Measurements from ENCODE around the gene DDX10.

The DDX10 gene

DNA sequence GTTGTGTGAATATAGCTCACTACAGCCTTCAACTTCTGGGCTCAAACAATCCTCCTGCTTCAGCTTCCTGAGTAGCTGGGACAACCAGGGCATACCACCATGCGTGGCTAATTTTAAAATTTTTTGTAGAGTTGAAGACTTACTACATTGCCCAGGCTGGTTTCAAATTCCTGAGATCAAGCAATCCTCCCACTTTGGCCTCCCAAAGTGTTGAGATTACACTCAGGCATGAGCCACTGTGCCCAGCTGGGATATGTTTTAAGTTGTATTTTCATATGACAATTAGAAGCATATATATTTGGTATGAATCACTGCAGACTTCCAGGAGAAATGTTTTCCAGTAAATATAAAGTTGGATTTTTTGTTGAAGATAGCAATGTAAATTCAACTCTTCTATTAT is 15.4 kb downstream of the DDX10 start:
- Mint-ChIP-seq H3K4me3 (no peak overlapping the region), H3K36me3 (peaks cover 49% of the 10 kb centered on the region), H3K27ac (no peak overlapping the region), H3K9me3 (no peaks in the 10 kb centered on the region), H3K27me3 (no peaks in the 10 kb centered on the region), H3K4me1 (peaks cover 13% of the 10 kb centered on the region)
- ATAC-seq: no peak

GRCh38 chr11:108685419-108686130 is 20.7 kb downstream of the DDX10 start:
- H3K27ac Mint-ChIP-seq: no peak overlapping the region
- H3K4me3 Mint-ChIP-seq: no peak overlapping the region
- H3K27me3 Mint-ChIP-seq: no peaks in the 10 kb centered on the region
- H3K36me3 Mint-ChIP-seq: peaks cover 71% of the 10 kb centered on the region
- H3K4me1 Mint-ChIP-seq: peaks cover 13% of the 10 kb centered on the region
- ATAC-seq: no peak
- H3K9me3 Mint-ChIP-seq: no peaks in the 10 kb centered on the region

DNA sequence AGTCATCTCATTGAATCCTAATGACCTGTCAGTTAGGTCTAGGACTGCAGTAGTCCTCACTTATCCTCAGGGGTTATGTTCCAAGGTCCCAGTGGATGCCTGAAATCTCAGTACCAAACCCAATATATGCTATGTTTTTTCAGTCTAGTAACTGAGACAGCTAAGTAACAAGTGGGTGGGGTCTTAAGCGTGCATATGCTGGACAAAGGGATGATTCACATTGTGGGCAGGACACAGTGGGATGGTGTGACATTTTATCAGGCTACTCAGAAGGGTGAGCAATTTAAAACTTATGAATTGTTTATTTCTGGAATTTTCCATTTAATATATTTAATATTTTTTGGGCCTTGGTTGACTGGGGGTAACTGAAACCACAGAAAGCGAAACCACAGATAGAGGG is 29.0 kb downstream of the DDX10 start:
- H3K4me1 Mint-ChIP-seq: no peaks in the 10 kb centered on the region
- no peak overlapping the region for H3K4me3 Mint-ChIP-seq
- no peaks in the 10 kb centered on the region for H3K9me3 Mint-ChIP-seq
- no peak for ATAC-seq
- H3K27ac Mint-ChIP-seq: no peak overlapping the region
- no peaks in the 10 kb centered on the region for H3K27me3 Mint-ChIP-seq
- H3K36me3 Mint-ChIP-seq: peaks cover 46% of the 10 kb centered on the region

- Mint-ChIP-seq H3K4me1 (no peaks in the 10 kb centered on the region), H3K27me3 (no peaks in the 10 kb centered on the region), H3K27ac (peak overlapping the region; percentile 33), H3K9me3 (no peaks in the 10 kb centered on the region), H3K4me3 (no peak overlapping the region), H3K36me3 (peaks cover 36% of the 10 kb centered on the region)
- ATAC-seq: no peak
These were observed 30.0 kb downstream of the DDX10 start for GRCh38 chr11:108694846-108695245.

DNA sequence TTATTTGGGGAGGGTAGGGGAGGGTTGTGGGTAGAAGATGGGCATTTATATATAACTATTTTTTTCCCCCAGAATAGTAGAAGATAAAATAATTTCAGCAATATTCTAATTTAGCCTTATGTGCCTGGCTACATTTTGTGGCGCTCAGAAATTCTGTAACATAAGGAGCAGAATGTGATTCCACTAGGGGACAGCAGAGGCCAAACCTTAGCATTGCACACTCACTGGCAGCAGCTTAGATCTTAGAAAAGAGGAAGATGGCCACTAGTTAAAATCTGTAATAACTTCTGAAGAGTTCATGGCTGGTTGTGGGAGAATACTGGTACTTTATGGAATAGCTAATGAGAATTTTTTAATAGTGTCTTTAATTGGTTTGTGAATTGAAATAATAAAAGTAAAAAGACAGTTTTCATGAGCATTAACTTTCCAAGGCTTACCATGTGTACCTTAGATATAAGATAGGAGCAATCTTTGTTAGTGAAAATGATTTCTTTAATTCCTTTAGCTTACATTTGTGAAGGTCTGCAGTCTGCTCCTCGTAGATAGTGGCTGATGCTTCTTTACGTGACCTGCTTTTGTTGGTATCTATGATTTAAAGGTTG is 33.1 kb downstream of the DDX10 start:
- peaks cover 36% of the 10 kb centered on the region for H3K36me3 Mint-ChIP-seq
- no peaks in the 10 kb centered on the region for H3K4me1 Mint-ChIP-seq
- no peak overlapping the region for H3K4me3 Mint-ChIP-seq
- no peaks in the 10 kb centered on the region for H3K9me3 Mint-ChIP-seq
- no peaks in the 10 kb centered on the region for H3K27me3 Mint-ChIP-seq
- no peak overlapping the region for H3K27ac Mint-ChIP-seq
- ATAC-seq: peak; percentile 84

- Mint-ChIP-seq H3K27me3 (no peaks in the 10 kb centered on the region), H3K36me3 (peaks cover 43% of the 10 kb centered on the region)
These were observed 34.2 kb downstream of the DDX10 start for GRCh38 chr11:108698844-108699642.

GRCh38 chr11:108703916-108704315 is 39.0 kb downstream of the DDX10 start:
- no peak for ATAC-seq
- H3K36me3 Mint-ChIP-seq: peaks cover 70% of the 10 kb centered on the region
- H3K4me3 Mint-ChIP-seq: no peak overlapping the region
- no peaks in the 10 kb centered on the region for H3K4me1 Mint-ChIP-seq
- no peak overlapping the region for H3K27ac Mint-ChIP-seq
- no peaks in the 10 kb centered on the region for H3K27me3 Mint-ChIP-seq
- no peaks in the 10 kb centered on the region for H3K9me3 Mint-ChIP-seq

More at GRCh38 chr11:108698844-108699642, 34.2 kb downstream of the DDX10 start:
- no peak overlapping the region for H3K27ac Mint-ChIP-seq
- H3K9me3 Mint-ChIP-seq: no peaks in the 10 kb centered on the region
- peak; percentile 56 for ATAC-seq
- H3K4me1 Mint-ChIP-seq: no peaks in the 10 kb centered on the region
- no peak overlapping the region for H3K4me3 Mint-ChIP-seq

- peaks cover 79% of the 10 kb centered on the region for H3K36me3 Mint-ChIP-seq
- no peak overlapping the region for H3K27ac Mint-ChIP-seq
- ATAC-seq: no peak
- H3K4me1 Mint-ChIP-seq: no peaks in the 10 kb centered on the region
- H3K9me3 Mint-ChIP-seq: no peaks in the 10 kb centered on the region
- H3K27me3 Mint-ChIP-seq: no peaks in the 10 kb centered on the region
- H3K4me3 Mint-ChIP-seq: no peak overlapping the region
These were observed 40.2 kb downstream of the DDX10 start for GRCh38 chr11:108705061-108705460.

DNA sequence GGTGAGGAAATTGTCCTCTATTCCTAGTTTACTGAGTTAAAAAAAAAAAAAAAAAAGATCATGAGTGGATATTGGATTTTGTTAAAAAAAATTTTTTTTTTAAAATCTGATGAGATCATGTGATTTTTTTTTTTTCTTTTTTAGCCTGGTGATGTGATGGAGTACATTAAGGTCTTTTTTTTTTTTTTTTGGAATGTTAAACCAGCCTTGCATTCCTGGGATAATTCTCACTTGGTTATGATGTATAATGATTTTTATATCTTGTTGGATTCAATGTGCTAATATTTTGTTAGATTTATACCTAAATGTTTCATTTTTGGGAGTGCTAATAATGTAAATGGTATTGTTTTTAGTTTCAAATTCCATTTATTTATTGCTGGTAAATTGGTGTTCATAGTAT is 43.3 kb downstream of the DDX10 start:
- Mint-ChIP-seq H3K36me3 (peaks cover 97% of the 10 kb centered on the region), H3K4me1 (peaks cover 13% of the 10 kb centered on the region), H3K4me3 (no peak overlapping the region), H3K27ac (no peak overlapping the region), H3K9me3 (no peaks in the 10 kb centered on the region), H3K27me3 (no peaks in the 10 kb centered on the region)
- no peak for ATAC-seq

- Mint-ChIP-seq H3K4me3 (no peak overlapping the region), H3K27ac (no peak overlapping the region), H3K27me3 (no peaks in the 10 kb centered on the region), H3K36me3 (peaks cover 96% of the 10 kb centered on the region), H3K4me1 (peaks cover 20% of the 10 kb centered on the region), H3K9me3 (no peaks in the 10 kb centered on the region)
- ATAC-seq: no peak
These were observed 44.9 kb downstream of the DDX10 start for GRCh38 chr11:108709741-108710140.

- Mint-ChIP-seq H3K4me3 (peak overlapping the region; percentile 65), H3K27me3 (no peaks in the 10 kb centered on the region), H3K36me3 (peaks cover 81% of the 10 kb centered on the region)
These were observed 48.4 kb downstream of the DDX10 start for GRCh38 chr11:108713076-108713790.

GRCh38 chr11:108715239-108715638 is 50.4 kb downstream of the DDX10 start:
- H3K4me3 Mint-ChIP-seq: no peak overlapping the region
- H3K27ac Mint-ChIP-seq: no peak overlapping the region
- no peaks in the 10 kb centered on the region for H3K9me3 Mint-ChIP-seq
- ATAC-seq: no peak
- peaks cover 20% of the 10 kb centered on the region for H3K4me1 Mint-ChIP-seq
- no peaks in the 10 kb centered on the region for H3K27me3 Mint-ChIP-seq
- peaks cover 74% of the 10 kb centered on the region for H3K36me3 Mint-ChIP-seq

More at GRCh38 chr11:108713076-108713790, 48.4 kb downstream of the DDX10 start:
- peak overlapping the region; percentile 87 for H3K27ac Mint-ChIP-seq
- peaks cover 20% of the 10 kb centered on the region for H3K4me1 Mint-ChIP-seq
- peak; percentile 68 for ATAC-seq
- no peaks in the 10 kb centered on the region for H3K9me3 Mint-ChIP-seq

DNA sequence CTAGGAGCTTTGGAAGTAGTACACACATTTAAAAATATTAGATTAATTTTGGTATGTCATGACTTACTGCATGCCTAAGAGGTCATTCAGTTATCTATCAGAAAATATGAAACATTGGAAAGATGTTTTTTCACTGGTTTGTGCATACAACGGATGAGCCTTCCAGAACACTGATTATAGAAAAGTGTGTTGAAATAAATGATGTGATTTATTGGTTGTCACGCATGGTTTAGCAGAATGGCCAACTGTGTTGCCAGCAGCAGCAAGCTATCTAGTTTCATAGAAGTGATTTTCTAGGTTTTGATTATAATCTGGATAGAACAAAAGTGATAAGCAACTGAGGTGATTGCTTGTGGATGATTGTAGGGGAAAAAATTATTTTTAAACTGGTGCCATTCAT is 53.6 kb downstream of the DDX10 start:
- Mint-ChIP-seq H3K4me1 (peaks cover 4% of the 10 kb centered on the region), H3K27ac (no peak overlapping the region), H3K36me3 (peaks cover 64% of the 10 kb centered on the region), H3K4me3 (no peak overlapping the region), H3K27me3 (no peaks in the 10 kb centered on the region), H3K9me3 (no peaks in the 10 kb centered on the region)
- no peak for ATAC-seq

DNA sequence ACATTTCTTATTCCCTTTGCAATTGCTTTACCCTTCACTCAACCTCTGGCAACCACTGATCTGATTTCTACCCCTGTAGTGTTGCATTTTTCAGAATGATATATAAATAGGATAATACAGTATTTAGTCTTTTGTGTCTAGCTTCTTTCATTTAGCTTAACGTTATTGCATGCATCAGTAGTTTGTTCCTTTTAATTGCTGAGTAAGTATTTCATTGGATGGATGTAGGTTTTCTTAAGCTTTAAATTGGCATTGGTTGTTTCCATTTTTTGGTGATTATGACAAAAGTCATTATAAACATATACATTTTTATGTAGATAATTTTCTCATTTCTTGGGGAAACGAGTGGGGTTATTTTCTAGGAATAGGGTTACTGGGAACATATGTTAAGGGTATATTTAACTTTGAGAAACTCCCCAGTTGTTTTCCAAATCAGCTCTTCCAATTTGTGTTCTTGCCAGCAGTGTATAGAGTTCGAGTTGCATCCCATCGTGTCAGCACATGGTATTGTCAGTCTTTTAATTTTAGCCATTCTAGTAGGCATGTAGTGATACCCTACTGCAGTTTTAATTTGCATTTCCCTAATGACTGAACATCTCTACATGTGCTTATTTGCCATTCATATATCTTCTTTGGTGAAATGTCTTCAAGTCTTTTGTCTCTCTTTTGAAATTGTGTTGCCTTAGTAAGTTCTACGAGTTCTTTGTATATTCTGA is 60.3 kb downstream of the DDX10 start:
- H3K36me3 Mint-ChIP-seq: peaks cover 62% of the 10 kb centered on the region

More for the DNA sequence above, 60.3 kb downstream of the DDX10 start:
- ATAC-seq: no peak
- Mint-ChIP-seq H3K27me3 (no peaks in the 10 kb centered on the region), H3K9me3 (peaks cover 8% of the 10 kb centered on the region), H3K4me3 (no peak overlapping the region), H3K27ac (no peak overlapping the region), H3K4me1 (peaks cover 44% of the 10 kb centered on the region)

Measured in stimulated activated memory B cell treated with anti-CD40 and anti-IgM and Interleukin-4, amounts not matched to agents 10 μg/mL and 1 μg/mL and 100 μg/mL, for 72 hours (primary cell).